Measurements from ENCODE around the gene ARHGAP9. TPM values are rescaled to one million over a fixed set of nuclear protein-coding genes. Genes with fewer than 3 reads are reported as not detected.
"Not testable (repeated sequence)": the region's sequence is repeated elsewhere in the genome, so short reads cannot be mapped to it uniquely, and the experiment has no call there.

The ARHGAP9 gene
- total RNA-seq, 1 experiment from 2014 or later: 2.6 TPM

DNA sequence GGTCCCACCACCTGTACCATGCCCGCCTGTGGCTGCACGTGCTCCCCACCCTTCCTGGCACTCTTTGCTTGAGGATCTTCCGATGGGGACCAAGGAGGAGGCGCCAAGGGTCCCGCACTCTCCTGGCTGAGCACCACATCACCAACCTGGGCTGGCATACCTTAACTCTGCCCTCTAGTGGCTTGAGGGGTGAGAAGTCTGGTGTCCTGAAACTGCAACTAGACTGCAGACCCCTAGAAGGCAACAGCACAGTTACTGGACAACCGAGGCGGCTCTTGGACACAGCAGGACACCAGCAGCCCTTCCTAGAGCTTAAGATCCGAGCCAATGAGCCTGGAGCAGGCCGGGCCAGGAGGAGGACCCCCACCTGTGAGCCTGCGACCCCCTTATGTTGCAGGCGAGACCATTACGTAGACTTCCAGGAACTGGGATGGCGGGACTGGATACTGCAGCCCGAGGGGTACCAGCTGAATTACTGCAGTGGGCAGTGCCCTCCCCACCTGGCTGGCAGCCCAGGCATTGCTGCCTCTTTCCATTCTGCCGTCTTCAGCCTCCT, 23.4 kb downstream of the ARHGAP9 start:
- no peaks in the 10 kb centered on the region; the same call in 1 of the 2 replicates for H3K36me3 ChIP-seq (replicated peaks; ENCODE audit: control insufficient read depth, insufficient read depth, low read length)
- peaks cover 1% of the 10 kb centered on the region; the same call in 1 of the 2 replicates for H3K27me3 ChIP-seq (ENCODE audit: control insufficient read depth, insufficient read depth, low read length)
- peak overlapping the region; percentile 40 for H3K4me3 ChIP-seq (ENCODE audit: insufficient read depth, low read depth, low read length)
- peak; percentile 76 for DNase-seq

DNA sequence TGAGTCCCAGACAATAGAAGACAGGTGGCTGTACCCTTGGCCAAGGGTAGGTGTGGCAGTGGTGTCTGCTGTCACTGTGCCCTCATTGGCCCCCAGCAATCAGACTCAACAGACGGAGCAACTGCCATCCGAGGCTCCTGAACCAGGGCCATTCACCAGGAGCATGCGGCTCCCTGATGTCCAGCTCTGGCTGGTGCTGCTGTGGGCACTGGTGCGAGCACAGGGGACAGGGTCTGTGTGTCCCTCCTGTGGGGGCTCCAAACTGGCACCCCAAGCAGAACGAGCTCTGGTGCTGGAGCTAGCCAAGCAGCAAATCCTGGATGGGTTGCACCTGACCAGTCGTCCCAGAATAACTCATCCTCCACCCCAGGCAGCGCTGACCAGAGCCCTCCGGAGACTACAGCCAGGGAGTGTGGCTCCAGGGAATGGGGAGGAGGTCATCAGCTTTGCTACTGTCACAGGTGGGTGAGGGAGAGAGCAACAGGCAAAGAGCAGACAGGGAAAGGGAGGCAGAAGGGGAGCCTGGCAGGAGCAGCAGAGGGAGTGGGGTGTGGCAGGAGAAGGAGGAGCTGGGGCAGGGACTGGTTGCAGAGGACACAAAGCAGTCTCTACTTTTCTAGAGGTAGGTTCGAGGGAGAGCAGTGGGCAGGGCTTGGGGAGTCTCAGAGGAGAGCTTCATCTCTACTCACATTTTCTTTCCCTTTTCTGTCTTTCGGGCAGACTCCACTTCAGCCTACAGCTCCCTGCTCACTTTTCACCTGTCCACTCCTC, 24.1 kb downstream of the ARHGAP9 start:
- DNase-seq: peak; percentile 13
- H3K4me3 ChIP-seq (ENCODE audit: insufficient read depth, low read depth, low read length): peak overlapping the region; percentile 40
- H3K27me3 ChIP-seq (ENCODE audit: control insufficient read depth, insufficient read depth, low read length): no peaks in the 10 kb centered on the region; the same call in 1 of the 2 replicates
- no peaks in the 10 kb centered on the region; the same call in 1 of the 2 replicates for H3K36me3 ChIP-seq (replicated peaks; ENCODE audit: control insufficient read depth, insufficient read depth, low read length)

DNA sequence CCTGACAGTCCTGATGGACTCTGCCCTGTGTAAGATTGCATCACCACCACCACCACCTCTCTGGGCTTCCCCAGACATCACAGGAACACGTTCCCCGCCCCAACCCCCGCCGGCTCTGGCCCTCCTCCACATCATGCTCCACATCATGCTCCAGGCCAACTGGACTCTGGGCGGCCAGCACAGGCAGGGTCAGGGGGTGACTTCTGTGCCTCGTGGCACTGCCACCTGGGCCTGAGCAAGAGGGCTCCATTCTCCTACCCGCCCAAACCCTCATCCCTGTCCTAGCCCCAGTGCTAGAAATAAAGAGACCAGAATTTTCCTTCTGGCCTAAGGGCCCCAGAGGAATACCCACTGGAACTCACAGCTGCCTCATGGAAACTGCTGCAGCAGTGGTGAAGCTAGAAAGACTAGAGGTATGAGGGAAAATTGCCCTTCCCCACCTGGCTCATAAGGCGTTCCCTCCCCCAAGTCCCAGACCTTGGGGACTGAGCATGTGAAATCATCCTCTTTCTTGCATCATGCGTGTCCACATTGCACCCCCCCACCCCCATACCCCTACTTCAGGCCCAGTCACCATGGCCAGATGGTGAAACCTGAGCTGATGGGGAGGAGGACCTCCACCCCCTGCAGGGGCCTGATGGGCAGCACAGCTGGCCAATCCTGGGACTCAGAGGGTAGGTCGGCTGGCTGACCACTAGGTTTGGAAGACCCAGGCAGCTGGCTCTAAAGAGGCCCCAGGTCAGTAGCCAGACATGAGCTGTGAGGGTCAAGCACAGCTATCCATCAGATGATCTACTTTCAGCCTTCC, 24.9 kb downstream of the ARHGAP9 start, which contains the start of gene INHBE:
TSS of gene INHBE (plus strand) at position 742 of the 808 bp plus-strand sequence. CDS start 230 bp downstream, outside the sequence.
- no peaks in the 10 kb centered on the region; the same call in 1 of the 2 replicates for H3K27me3 ChIP-seq (ENCODE audit: control insufficient read depth, insufficient read depth, low read length)
- peak; percentile 92 for DNase-seq
- no peaks in the 10 kb centered on the region; the same call in 1 of the 2 replicates for H3K36me3 ChIP-seq (replicated peaks; ENCODE audit: control insufficient read depth, insufficient read depth, low read length)
- peak within 1 kb of the TSS; percentile 40 for H3K4me3 ChIP-seq (ENCODE audit: insufficient read depth, low read depth, low read length)

DNA sequence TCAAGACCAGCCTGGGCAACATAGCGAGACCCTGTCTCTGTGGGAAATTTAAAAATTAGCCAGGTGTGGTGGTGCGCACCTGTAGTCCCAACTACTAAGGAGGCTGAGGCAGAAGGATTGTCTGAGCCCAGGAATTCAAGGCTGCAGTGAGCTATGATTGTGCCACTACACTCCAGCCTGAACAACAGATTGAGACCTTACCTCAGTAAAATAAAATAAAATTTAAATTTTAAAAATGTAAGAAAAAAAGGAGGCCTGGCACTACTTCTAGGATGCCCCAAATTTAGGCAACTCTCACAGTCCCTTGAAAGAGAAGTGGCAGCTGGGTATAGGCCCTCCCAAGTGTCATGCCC, 25.5 kb downstream of the ARHGAP9 start:
- Histone ChIP-seq H3K27me3 (ENCODE audit: control insufficient read depth, insufficient read depth, low read length) (no peaks in the 10 kb centered on the region; the same call in 1 of the 2 replicates), H3K36me3 (replicated peaks; ENCODE audit: control insufficient read depth, insufficient read depth, low read length) (no peaks in the 10 kb centered on the region; the same call in 1 of the 2 replicates), H3K4me3 (ENCODE audit: insufficient read depth, low read depth, low read length) (no peak overlapping the region)
- no peak for DNase-seq

DNA sequence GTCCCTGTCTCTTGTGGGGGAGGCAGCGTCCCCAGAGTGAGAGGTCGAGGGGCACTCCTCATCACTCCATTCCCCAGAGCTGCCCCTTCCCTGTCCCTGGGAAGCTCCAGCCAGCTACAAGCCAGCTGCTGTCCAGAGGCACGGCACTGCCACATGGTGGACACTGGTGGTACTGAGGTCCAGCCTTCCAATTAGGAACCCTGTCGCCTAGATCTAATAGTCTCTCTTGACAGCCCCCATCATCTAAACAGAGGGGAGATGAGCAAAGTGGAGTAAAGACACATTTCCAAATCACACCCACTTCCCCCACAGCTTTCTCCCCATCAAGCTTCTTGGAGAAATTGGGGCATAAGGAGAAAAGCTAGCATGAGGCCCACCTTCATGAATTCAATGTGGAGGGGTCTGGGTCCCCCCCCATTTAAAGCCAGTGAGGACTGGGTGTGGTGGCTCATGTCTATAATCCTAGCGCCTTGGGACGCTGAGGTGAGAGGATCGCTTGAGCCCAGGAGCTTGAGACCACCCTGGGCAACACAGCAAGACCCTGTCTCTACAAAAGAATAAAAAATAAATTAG, 26.6 kb downstream of the ARHGAP9 start:
- Histone ChIP-seq H3K4me3 (ENCODE audit: insufficient read depth, low read depth, low read length) (no peak overlapping the region), H3K36me3 (replicated peaks; ENCODE audit: control insufficient read depth, insufficient read depth, low read length) (no peaks in the 10 kb centered on the region; the same call in 1 of the 2 replicates), H3K27me3 (ENCODE audit: control insufficient read depth, insufficient read depth, low read length) (no peaks in the 10 kb centered on the region; the same call in 1 of the 2 replicates)
- peak; percentile 76 for DNase-seq

DNA sequence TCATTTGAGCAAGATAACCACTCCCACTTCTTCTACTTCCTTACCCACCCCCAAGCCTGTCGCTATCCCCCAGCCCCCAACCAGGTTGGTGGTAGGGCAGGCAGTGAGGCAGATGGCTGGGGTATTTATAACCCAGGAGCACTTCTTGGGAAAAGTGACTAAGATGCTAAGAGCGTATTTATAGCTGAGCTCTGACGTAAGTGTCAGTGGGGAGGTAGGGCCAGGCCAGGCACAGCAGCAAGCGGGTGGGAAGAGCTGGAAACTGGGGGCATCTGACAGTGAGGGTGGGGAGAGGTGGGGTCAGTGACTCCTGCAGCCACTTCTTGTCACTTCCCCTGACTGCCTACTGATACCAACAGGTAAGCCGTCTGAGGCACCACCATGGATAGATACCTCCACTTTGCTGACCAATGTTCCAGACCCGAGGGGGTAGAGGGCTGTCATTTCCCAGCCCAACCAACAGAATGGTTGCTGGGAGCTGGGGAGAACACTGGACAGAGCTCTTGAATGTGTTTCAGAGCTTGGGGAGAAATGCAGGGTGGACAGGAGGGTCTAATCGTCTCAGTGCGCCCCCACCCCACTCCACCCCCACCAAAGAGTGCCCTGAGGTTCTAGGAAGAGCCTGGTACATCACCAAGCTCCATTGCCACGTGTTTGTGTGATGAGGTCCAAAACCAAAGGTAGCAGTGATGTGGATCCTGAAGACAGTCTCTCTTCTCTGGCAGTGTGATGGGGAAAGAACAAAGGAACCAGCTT, 27.3 kb downstream of the ARHGAP9 start:
- DNase-seq: peak; percentile 30
- Histone ChIP-seq H3K27me3 (ENCODE audit: control insufficient read depth, insufficient read depth, low read length) (no peaks in the 10 kb centered on the region; the same call in 1 of the 2 replicates), H3K36me3 (replicated peaks; ENCODE audit: control insufficient read depth, insufficient read depth, low read length) (no peaks in the 10 kb centered on the region; the same call in 1 of the 2 replicates)

DNA sequence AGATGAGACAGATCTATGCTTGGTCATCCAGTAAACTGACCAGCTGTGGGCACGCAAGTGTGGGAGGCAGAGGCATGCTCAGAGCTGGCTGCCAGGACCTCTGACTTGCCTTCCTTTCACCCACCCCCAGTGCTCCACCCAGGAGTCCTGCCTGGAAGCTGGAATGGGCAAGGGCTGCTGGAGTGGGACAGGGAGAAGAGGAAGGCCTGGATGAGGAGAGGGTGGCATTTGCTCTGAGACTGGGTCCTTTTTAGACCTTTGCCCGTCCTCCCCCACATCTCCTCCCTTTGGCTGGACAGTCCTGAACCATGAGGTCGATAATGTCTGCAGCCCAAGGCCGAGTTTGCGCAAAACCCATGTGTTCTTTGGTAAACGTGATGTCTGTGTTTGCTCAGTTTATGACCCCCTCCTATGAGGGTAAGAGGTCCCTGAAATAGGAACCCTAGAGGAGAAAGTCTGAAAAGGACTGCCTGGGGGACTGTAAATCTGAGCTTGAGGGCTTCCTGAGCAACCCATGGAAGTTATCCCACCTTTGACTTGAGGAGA, 28.4 kb downstream of the ARHGAP9 start:
- Histone ChIP-seq H3K27me3 (ENCODE audit: control insufficient read depth, insufficient read depth, low read length) (no peaks in the 10 kb centered on the region; the same call in 1 of the 2 replicates), H3K36me3 (replicated peaks; ENCODE audit: control insufficient read depth, insufficient read depth, low read length) (no peaks in the 10 kb centered on the region), H3K4me3 (ENCODE audit: insufficient read depth, low read depth, low read length) (no peak overlapping the region)
- no peak for DNase-seq

More for the DNA sequence above, 27.3 kb downstream of the ARHGAP9 start:
- no peak overlapping the region for H3K4me3 ChIP-seq (ENCODE audit: insufficient read depth, low read depth, low read length)

DNA sequence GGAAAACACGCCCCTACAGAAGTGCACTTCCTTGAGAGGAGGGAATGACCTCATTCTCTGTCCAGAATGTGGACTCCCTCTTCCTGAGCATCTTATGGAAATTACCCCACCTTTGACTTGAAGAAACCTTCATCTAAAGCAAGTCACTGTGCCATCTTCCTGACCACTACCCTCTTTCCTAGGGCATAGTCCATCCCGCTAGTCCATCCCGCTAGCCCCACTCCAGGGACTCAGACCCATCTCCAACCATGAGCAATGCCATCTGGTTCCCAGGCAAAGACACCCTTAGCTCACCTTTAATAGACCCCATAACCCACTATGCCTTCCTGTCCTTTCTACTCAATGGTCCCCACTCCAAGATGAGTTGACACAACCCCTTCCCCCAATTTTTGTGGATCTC, 29.6 kb downstream of the ARHGAP9 start:
- Histone ChIP-seq H3K27me3 (ENCODE audit: control insufficient read depth, insufficient read depth, low read length) (no peaks in the 10 kb centered on the region), H3K4me3 (ENCODE audit: insufficient read depth, low read depth, low read length) (no peak overlapping the region), H3K36me3 (replicated peaks; ENCODE audit: control insufficient read depth, insufficient read depth, low read length) (no peaks in the 10 kb centered on the region)
- DNase-seq: no peak

DNA sequence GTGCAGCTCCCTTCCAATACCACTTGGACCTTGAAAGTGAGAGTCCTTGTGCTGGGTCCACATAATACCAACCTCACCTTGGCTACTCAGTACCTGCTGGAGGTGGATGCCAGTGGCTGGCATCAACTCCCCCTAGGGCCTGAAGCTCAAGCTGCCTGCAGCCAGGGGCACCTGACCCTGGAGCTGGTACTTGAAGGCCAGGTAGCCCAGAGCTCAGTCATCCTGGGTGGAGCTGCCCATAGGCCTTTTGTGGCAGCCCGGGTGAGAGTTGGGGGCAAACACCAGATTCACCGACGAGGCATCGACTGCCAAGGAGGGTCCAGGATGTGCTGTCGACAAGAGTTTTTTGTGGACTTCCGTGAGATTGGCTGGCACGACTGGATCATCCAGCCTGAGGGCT, 30.3 kb downstream of the ARHGAP9 start:
- Histone ChIP-seq H3K36me3 (replicated peaks; ENCODE audit: control insufficient read depth, insufficient read depth, low read length) (no peaks in the 10 kb centered on the region), H3K27me3 (ENCODE audit: control insufficient read depth, insufficient read depth, low read length) (no peaks in the 10 kb centered on the region), H3K4me3 (ENCODE audit: insufficient read depth, low read depth, low read length) (no peak overlapping the region)
- DNase-seq: no peak

DNA sequence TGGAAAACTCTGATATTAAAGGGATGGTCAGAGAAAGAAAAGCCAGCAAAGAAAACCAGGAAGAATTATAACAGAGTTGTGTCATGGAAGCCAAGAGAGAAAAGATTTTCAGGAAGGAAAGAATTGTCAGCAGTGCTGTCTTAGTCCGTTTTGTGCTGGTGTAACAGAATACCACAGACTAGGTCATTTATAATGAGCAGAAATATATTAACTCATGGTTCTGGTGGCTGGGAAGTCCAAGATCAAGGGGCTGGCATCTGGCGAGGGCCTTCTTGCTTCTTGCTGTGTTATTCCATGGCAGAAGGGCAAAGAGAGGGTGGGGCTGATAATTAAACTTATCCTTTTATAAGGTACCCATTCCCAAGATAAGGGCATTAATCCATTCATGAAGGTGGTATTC, 31.0 kb downstream of the ARHGAP9 start:
- no peak for DNase-seq
- Histone ChIP-seq H3K4me3 (ENCODE audit: insufficient read depth, low read depth, low read length) (no peak overlapping the region), H3K36me3 (replicated peaks; ENCODE audit: control insufficient read depth, insufficient read depth, low read length) (no peaks in the 10 kb centered on the region)

DNA sequence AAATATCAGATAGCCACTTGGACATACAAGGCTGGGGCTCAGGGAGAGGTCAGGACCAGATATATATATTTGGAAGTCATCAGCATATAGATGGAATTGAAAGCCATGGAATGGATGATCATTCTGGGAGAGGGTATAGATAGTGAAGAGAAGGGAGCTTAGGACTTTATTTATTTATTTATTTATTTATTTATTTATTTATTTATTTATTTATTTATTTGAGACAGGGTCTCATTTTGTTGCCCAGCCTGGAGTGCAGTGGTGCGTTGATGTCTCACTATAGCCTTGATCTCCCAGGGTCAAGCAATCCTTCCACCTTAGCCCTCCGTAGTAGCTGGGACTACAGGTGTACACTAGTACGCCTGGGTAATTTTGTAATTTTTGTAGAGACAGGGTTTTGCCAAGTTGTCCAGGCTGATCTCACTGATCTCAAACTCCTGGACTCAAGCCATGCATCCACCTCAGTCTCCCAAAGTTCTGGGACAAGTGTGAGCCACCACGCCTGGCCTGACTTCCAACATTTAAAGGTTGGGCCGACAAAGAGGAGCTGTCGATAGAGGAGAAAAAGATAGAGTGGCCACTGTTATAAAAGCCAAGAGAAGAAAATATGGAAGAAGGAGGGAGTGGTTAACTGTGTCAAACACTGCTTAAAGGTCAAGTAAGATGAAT, 33.2 kb downstream of the ARHGAP9 start:
- Histone ChIP-seq H3K36me3 (replicated peaks; ENCODE audit: control insufficient read depth, insufficient read depth, low read length) (no peaks in the 10 kb centered on the region), H3K27me3 (ENCODE audit: control insufficient read depth, insufficient read depth, low read length) (no peaks in the 10 kb centered on the region), H3K4me3 (ENCODE audit: insufficient read depth, low read depth, low read length) (no peak overlapping the region)
- no peak for DNase-seq

More for the DNA sequence above, 31.0 kb downstream of the ARHGAP9 start:
- no peaks in the 10 kb centered on the region for H3K27me3 ChIP-seq (ENCODE audit: control insufficient read depth, insufficient read depth, low read length)

DNA sequence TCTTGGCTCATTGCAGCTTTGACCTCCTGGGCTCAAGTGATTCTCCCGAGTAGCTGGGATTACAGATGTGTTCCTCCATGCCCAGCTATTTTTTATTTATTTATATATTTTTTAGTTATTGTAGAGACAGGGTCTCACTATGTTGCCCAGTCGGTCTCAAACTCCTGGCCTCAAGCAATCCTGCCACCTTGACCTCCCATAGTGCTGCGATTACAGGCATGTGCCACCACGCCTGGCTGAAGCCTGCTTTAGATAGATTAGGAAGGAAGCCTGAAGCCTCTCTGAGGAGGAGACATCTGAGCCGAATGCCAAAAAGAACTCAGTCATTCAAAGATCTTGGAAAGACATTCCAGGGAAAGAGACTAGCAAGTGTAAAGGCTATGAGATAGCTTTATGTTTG, 34.9 kb downstream of the ARHGAP9 start:
- no peak for DNase-seq
- Histone ChIP-seq H3K27me3 (ENCODE audit: control insufficient read depth, insufficient read depth, low read length) (no peaks in the 10 kb centered on the region), H3K36me3 (replicated peaks; ENCODE audit: control insufficient read depth, insufficient read depth, low read length) (no peaks in the 10 kb centered on the region), H3K4me3 (ENCODE audit: insufficient read depth, low read depth, low read length) (no peak overlapping the region)

DNA sequence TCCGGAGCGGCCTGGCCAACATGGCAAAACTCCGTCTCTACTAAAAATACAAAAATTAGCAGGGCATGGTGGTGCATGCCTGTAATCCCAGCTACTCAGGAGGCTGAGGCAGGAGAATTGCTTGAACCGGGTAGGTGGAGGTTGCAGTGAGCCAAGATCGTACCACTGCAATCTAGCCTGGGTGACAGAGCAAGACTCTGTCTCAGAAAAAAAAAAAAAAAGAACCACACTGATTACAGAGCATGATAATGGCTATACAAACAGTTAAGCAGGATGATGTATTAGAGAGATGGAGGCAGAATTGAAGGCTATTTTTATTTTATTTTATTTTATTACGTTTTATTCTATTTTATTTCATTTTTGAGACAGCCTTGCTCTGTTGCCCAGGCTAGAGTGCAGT, 35.3 kb downstream of the ARHGAP9 start:
- H3K4me3 ChIP-seq (ENCODE audit: insufficient read depth, low read depth, low read length); H3K36me3 ChIP-seq (replicated peaks; ENCODE audit: control insufficient read depth, insufficient read depth, low read length); DNase-seq: not testable (repeated sequence)

More for the DNA sequence above, 35.3 kb downstream of the ARHGAP9 start:
- not testable (repeated sequence) for H3K27me3 ChIP-seq (ENCODE audit: control insufficient read depth, insufficient read depth, low read length)
